Activated CD4-positive, alpha-beta memory T cell treated with anti-CD3 and anti-CD28 coated beads for 36 hours (primary cell): Measurements from ENCODE around the gene UPK1A. TPM values are rescaled to one million over a fixed set of nuclear protein-coding genes. Genes with fewer than 3 reads are reported as not detected.

ENCODE experiments used
- total RNA-seq, 2 experiments: library from RNA; stranded (reverse); gene quantifications; one replicate each; pipeline ENCODE4 v1.2.3, GENCODE V29; 2021

The UPK1A gene
- total RNA-seq, 2 experiments from 2014 or later, result 0.90 to 1.0 TPM

Other genes with a start within 250 kb of the UPK1A start
- not detected for gene FFAR2, start 218.3 kb upstream of the UPK1A start, total RNA-seq
- gene KRTDAP, start 176.1 kb upstream of the UPK1A start, total RNA-seq, result not detected
- 1 to 10 TPM; 2.1 to 2.4 TPM for gene DMKN, start 152.9 kb upstream of the UPK1A start, total RNA-seq
- under 1 TPM in 1 of 2 experiments, not detected in 1; 0.10 TPM for gene SBSN, start 138.2 kb upstream of the UPK1A start, total RNA-seq
- not detected for gene GAPDHS, start 133.1 kb upstream of the UPK1A start, total RNA-seq
- gene TMEM147, start 120.9 kb upstream of the UPK1A start, total RNA-seq, result 10 to 100 TPM; 73.5 to 81.9 TPM
- not detected for gene ATP4A, start 102.9 kb upstream of the UPK1A start, total RNA-seq
- gene PMIS2, start 80.3 kb upstream of the UPK1A start, total RNA-seq, result not detected
- gene HAUS5, start 53.8 kb upstream of the UPK1A start, total RNA-seq, result 10 to 100 TPM; 36.6 to 43.1 TPM
- gene RBM42, start 37.5 kb upstream of the UPK1A start, total RNA-seq, result 10 to 100 TPM; 86.4 to 88.0 TPM
- gene ETV2, start 24.8 kb upstream of the UPK1A start, total RNA-seq, result under 1 TPM; 0.70 to 0.83 TPM
- gene COX6B1, start 18.2 kb upstream of the UPK1A start, total RNA-seq, result 100 to 1,000 TPM; 444 to 453 TPM
- gene ZBTB32, start 38.0 kb downstream of the UPK1A start, total RNA-seq, result 100 to 1,000 TPM; 226 to 228 TPM
- gene KMT2B, start 51.5 kb downstream of the UPK1A start, total RNA-seq, result 10 to 100 TPM; 47.0 to 54.2 TPM
- gene IGFLR1, start 75.9 kb downstream of the UPK1A start, total RNA-seq, result 10 to 100 TPM; 90.1 to 92.8 TPM
- 10 to 100 TPM; 34.6 to 37.8 TPM for gene U2AF1L4, start 78.9 kb downstream of the UPK1A start, total RNA-seq
- gene PSENEN, start 79.1 kb downstream of the UPK1A start, total RNA-seq, result 10 to 100 TPM; 46.7 to 47.9 TPM
- 1 to 10 TPM; 7.5 TPM for gene LIN37, start 82.1 kb downstream of the UPK1A start, total RNA-seq
- gene HSPB6, start 90.5 kb downstream of the UPK1A start, total RNA-seq, result under 1 TPM; 0.36 to 0.53 TPM
- 10 to 100 TPM; 38.4 to 40.0 TPM for gene PROSER3, start 91.7 kb downstream of the UPK1A start, total RNA-seq
- 10 to 100 TPM; 35.0 to 39.3 TPM for gene ARHGAP33, start 109.0 kb downstream of the UPK1A start, total RNA-seq
- gene PRODH2, start 146.3 kb downstream of the UPK1A start, total RNA-seq, result not detected
- gene NPHS1, start 186.0 kb downstream of the UPK1A start, total RNA-seq, result not detected
- gene KIRREL2, start 190.4 kb downstream of the UPK1A start, total RNA-seq, result under 1 TPM; 0.78 to 0.92 TPM
- gene APLP1, start 202.1 kb downstream of the UPK1A start, total RNA-seq, result 1 to 10 TPM; 1.2 to 2.6 TPM
- gene NFKBID, start 234.0 kb downstream of the UPK1A start, total RNA-seq, result 10 to 100 TPM; 66.7 to 70.9 TPM
- 10 to 100 TPM; 50.7 to 52.9 TPM for gene HCST, start 236.0 kb downstream of the UPK1A start, total RNA-seq
- not detected for gene TYROBP, start 241.8 kb downstream of the UPK1A start, total RNA-seq